T-helper 1 cell treated with Interleukin-12 subunit alpha and Interleukin-12 subunit beta and Interleukin-4 antibody, amounts not matched to agents 30 μg/mL and 1 μg/mL, for 36 hours (primary cell): ENCODE data around the gene THSD7B.
"Not testable (repeated sequence)": the region's sequence is repeated elsewhere in the genome, so short reads cannot be mapped to it uniquely, and the experiment has no call there.

ENCODE experiments used
- H3K27ac Mint-ChIP-seq: one replicate; pipeline ENCODE4 v1.8.0; 2021; ENCODE audit warnings: mild to moderate bottlenecking, mixed read lengths
- H3K27me3 Mint-ChIP-seq: one replicate; pipeline ENCODE4 v1.8.0; 2021; ENCODE audit warnings: low read depth, mixed read lengths
- H3K36me3 Mint-ChIP-seq: one replicate; pipeline ENCODE4 v1.8.0; 2021; ENCODE audit warnings: low read depth, mixed read lengths
- H3K4me1 Mint-ChIP-seq: one replicate; pipeline ENCODE4 v1.8.0; 2021; ENCODE audit warnings: low read depth, mixed read lengths
- H3K4me3 Mint-ChIP-seq: one replicate; pipeline ENCODE4 v1.8.0; 2021; ENCODE audit warnings: mild to moderate bottlenecking, moderate library complexity, mixed read lengths
- H3K9me3 Mint-ChIP-seq: one replicate; pipeline ENCODE4 v1.8.0; 2021; ENCODE audit warnings: mixed read lengths

Gene THSD7B, protein sequence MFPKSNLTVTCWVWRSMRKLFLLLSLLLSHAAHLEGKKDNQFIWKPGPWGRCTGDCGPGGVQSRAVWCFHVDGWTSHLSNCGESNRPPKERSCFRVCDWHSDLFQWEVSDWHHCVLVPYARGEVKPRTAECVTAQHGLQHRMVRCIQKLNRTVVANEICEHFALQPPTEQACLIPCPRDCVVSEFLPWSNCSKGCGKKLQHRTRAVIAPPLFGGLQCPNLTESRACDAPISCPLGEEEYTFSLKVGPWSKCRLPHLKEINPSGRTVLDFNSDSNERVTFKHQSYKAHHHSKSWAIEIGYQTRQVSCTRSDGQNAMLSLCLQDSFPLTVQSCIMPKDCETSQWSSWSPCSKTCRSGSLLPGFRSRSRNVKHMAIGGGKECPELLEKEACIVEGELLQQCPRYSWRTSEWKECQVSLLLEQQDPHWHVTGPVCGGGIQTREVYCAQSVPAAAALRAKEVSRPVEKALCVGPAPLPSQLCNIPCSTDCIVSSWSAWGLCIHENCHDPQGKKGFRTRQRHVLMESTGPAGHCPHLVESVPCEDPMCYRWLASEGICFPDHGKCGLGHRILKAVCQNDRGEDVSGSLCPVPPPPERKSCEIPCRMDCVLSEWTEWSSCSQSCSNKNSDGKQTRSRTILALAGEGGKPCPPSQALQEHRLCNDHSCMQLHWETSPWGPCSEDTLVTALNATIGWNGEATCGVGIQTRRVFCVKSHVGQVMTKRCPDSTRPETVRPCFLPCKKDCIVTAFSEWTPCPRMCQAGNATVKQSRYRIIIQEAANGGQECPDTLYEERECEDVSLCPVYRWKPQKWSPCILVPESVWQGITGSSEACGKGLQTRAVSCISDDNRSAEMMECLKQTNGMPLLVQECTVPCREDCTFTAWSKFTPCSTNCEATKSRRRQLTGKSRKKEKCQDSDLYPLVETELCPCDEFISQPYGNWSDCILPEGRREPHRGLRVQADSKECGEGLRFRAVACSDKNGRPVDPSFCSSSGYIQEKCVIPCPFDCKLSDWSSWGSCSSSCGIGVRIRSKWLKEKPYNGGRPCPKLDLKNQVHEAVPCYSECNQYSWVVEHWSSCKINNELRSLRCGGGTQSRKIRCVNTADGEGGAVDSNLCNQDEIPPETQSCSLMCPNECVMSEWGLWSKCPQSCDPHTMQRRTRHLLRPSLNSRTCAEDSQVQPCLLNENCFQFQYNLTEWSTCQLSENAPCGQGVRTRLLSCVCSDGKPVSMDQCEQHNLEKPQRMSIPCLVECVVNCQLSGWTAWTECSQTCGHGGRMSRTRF (N-terminal part only)

DNA sequence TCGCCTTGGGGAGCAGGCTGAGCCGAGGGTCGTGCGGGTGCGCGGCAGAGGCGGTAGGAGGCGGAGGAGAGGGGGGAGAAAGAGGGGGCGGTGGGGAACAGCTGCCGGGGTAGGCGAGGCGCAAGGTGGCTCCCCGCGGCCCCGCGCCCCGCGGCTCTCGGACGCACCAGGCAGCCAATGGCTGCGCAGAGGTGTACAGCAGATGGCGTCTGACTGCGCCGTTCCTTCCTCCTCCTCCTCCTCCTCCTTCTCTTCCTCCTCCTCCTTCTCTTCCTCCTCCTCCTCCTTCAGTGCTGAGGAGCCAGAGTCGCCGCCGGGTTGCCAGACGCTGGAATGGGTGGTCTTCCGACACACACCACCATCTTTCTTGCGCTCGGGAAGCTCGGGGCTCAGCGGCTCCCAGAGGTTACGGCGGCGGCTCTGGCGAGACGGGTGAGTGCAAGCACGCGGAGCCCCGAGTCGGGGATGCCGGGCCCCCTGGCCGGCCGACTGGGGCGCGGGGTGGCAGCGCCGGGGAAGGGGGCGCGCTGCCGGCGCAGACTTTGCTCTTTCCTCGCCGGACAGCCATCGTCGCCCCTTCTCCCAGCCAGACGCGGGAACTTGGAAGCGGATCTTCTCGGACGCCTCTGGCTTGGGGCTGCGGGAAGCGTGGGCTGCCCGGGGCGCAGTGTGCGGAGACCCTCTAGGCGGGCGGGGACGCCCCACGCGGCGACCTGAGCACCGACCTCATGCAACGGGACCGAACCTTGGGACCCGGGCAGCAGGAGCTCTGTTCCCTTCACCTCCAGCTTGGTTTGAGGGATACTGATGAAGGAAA lies at the start of gene THSD7B:
Gene THSD7B (plus strand): TSS at position 290 of the 817 bp plus-strand sequence. CDS start 116,634 bp downstream, outside the sequence.
- H3K4me3 Mint-ChIP-seq, result no peak within 1 kb of the TSS
- no peaks in the 10 kb centered on the region for H3K36me3 Mint-ChIP-seq
- H3K27ac Mint-ChIP-seq, result peak within 1 kb of the TSS; percentile 55
- H3K4me1 Mint-ChIP-seq, result peaks cover 2% of the 10 kb centered on the region
- peaks cover 62% of the 10 kb centered on the region for H3K27me3 Mint-ChIP-seq
- H3K9me3 Mint-ChIP-seq, result no peaks in the 10 kb centered on the region

DNA sequence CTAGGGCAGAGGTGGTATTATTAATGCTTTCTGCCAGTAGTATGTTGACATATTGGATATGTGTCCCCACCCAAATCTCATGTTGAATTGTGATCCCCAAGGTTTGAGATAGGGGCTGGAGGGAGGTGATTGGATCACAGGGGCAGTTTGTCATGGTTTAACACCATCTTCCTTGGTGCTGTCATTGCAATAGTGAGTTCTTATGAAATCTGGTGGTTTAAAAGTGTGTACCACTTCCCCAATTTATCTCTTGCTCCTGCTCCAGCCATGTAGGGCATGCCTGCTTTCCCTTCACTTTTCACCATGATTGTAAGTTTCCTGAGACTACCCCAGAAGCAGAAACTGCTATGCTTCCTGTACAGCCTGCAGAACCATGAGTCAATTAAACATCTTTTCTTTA lies 47.1 kb upstream of the THSD7B start:
- no peaks in the 10 kb centered on the region for H3K9me3 Mint-ChIP-seq
- H3K36me3 Mint-ChIP-seq, result no peaks in the 10 kb centered on the region
- H3K4me3 Mint-ChIP-seq, result no peak overlapping the region
- no peaks in the 10 kb centered on the region for H3K4me1 Mint-ChIP-seq
- no peak overlapping the region for H3K27ac Mint-ChIP-seq
- no peaks in the 10 kb centered on the region for H3K27me3 Mint-ChIP-seq

DNA sequence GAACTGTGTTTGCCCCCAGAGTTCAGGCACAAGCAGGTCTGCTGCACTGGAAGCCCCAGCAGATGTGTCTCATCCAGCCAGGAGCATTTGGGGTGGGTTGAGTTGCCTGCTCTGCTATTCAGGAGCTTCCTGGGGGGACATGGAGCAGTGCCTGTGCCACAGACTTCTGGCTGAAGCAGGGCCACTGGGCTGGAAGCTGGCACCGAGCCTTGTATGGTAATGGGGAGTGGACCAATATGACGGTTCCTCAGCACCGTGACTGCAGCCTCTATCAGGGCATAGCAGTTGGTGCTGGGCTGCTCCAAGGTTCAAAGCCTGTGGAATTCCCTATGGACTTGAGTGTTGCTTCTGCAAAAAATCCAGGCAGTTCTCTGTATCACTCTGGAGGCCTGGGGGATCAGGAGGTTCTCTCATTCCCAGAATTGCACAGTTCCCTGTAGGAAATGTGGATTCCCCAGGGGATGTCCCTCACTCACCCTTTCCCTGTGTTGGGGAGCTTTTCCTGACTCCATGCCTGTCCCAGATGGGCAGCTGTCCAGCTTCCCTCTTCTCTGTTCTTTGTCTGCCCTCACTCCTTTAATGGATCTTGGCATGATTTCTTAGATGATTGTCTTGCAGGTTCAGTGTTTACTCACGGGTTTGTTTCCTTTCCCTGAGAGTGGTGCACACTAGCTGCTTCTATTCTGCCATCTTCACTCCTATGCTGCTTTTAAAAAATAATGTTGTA lies 37.2 kb upstream of the THSD7B start:
- Mint-ChIP-seq H3K27me3 (no peaks in the 10 kb centered on the region), H3K4me1 (no peaks in the 10 kb centered on the region), H3K27ac (no peak overlapping the region), H3K9me3 (no peaks in the 10 kb centered on the region), H3K4me3 (no peak overlapping the region), H3K36me3 (no peaks in the 10 kb centered on the region)

GRCh38 chr2:136736236-136736635 lies 29.1 kb upstream of the THSD7B start:
- Mint-ChIP-seq H3K27ac (no peak overlapping the region), H3K4me1 (no peaks in the 10 kb centered on the region), H3K36me3 (no peaks in the 10 kb centered on the region), H3K4me3 (no peak overlapping the region), H3K27me3 (peaks cover 6% of the 10 kb centered on the region), H3K9me3 (no peaks in the 10 kb centered on the region)

DNA sequence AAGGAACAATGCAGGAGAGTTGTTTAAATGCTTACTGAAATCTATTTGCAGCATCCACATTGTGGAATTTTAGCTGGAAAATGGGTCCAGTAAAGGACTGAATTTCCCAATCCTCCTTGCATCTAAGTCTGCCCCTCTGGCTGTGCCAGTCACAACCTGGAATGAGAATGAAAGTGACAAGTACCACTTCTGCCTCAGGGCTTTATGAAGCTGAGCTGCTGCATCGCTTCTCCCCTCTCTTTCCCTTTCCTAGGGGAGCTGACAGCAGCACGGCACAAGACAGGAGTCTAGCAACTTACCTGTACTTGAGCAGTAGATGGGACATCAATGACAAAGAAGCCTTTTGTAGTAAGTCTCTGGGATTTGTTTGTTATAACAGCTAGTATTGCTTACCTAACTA lies 27.3 kb upstream of the THSD7B start:
- no peaks in the 10 kb centered on the region for H3K9me3 Mint-ChIP-seq
- H3K4me3 Mint-ChIP-seq, result no peak overlapping the region
- H3K4me1 Mint-ChIP-seq, result no peaks in the 10 kb centered on the region
- no peaks in the 10 kb centered on the region for H3K36me3 Mint-ChIP-seq
- H3K27me3 Mint-ChIP-seq, result peaks cover 6% of the 10 kb centered on the region
- no peak overlapping the region for H3K27ac Mint-ChIP-seq

- Mint-ChIP-seq H3K36me3 (no peaks in the 10 kb centered on the region), H3K27me3 (peaks cover 6% of the 10 kb centered on the region), H3K27ac (no peak overlapping the region), H3K4me3 (no peak overlapping the region), H3K4me1 (no peaks in the 10 kb centered on the region), H3K9me3 (no peaks in the 10 kb centered on the region)
Observed at GRCh38 chr2:136741471-136741870, 23.9 kb upstream of the THSD7B start.

- no peak overlapping the region for H3K4me3 Mint-ChIP-seq
- H3K9me3 Mint-ChIP-seq, result no peaks in the 10 kb centered on the region
- H3K27me3 Mint-ChIP-seq, result no peaks in the 10 kb centered on the region
- no peaks in the 10 kb centered on the region for H3K4me1 Mint-ChIP-seq
- H3K36me3 Mint-ChIP-seq, result no peaks in the 10 kb centered on the region
- no peak overlapping the region for H3K27ac Mint-ChIP-seq
Observed at GRCh38 chr2:136750065-136750464, 15.3 kb upstream of the THSD7B start.

DNA sequence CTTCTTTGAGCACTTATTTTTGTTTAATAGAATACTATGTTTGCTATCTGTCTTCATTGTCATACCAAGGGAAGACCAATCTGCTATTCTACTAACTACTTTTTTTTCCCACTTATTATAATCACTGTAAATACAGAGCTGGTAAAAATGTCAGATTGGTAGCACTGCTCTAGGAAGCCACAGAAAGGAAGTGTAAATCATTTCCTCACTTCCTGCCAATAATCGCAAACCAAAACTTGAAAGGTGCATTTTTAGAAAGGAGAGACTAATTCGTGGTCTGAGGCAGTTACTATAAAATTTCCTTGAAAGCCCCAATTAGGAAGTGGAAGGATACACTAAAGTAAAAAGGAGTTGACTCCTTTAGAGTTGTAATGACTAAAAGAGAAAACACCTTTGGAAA lies 13.9 kb upstream of the THSD7B start:
- H3K27me3 Mint-ChIP-seq, result no peaks in the 10 kb centered on the region

GRCh38 chr2:136758504-136758903 lies 6.8 kb upstream of the THSD7B start:
- H3K27me3 Mint-ChIP-seq, result peaks cover 18% of the 10 kb centered on the region
- not testable (repeated sequence) for H3K27ac Mint-ChIP-seq, H3K36me3 Mint-ChIP-seq, H3K4me1 Mint-ChIP-seq, H3K9me3 Mint-ChIP-seq, H3K4me3 Mint-ChIP-seq

More for the DNA sequence above, 13.9 kb upstream of the THSD7B start:
- Mint-ChIP-seq H3K4me3 (no peak overlapping the region), H3K36me3 (no peaks in the 10 kb centered on the region), H3K4me1 (no peaks in the 10 kb centered on the region), H3K9me3 (no peaks in the 10 kb centered on the region), H3K27ac (no peak overlapping the region)

DNA sequence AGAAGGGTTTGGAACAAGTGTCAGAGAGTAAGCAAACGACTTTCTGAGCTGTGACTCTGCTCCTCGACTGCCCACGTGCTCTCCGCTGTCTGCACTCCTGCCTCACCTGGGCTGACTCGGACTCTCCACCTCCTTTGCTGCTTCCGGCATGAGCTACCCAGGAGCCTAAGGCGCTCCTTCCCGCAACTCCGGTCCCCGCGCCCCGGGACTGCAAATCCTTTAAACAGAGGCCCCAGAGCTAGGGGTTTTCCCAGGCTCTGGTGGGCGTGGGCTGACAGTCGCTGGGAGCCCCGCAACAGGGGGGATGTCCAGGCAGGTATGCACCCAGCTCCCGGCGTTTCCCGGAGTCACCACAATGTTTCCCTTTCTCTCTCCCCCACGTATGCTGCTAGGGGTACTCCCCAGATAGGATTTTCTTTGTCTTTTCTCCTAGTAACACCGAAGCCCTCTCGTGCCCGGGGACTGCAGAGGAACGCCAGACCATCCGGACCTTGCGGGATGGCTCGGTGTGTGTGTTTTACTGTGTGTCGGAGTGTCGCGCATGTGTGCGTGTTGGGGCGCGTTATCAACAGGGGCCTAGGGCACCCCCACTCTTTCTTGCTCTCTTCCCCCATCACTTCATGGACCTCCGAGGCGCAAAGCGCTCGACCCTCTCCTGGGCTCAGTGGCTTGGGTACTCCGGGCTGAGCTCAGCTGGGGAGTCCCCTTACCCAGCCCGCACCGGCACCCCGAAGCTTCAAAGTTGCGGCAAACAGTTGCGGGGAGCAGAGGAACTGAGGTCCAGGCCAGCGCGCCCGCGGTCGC lies 691 bp upstream of the THSD7B start:
- no peak overlapping the region for H3K4me3 Mint-ChIP-seq
- no peaks in the 10 kb centered on the region for H3K9me3 Mint-ChIP-seq
- no peaks in the 10 kb centered on the region for H3K36me3 Mint-ChIP-seq
- H3K27me3 Mint-ChIP-seq, result peaks cover 62% of the 10 kb centered on the region
- H3K27ac Mint-ChIP-seq, result peak overlapping the region; percentile 36
- H3K4me1 Mint-ChIP-seq, result peaks cover 2% of the 10 kb centered on the region

DNA sequence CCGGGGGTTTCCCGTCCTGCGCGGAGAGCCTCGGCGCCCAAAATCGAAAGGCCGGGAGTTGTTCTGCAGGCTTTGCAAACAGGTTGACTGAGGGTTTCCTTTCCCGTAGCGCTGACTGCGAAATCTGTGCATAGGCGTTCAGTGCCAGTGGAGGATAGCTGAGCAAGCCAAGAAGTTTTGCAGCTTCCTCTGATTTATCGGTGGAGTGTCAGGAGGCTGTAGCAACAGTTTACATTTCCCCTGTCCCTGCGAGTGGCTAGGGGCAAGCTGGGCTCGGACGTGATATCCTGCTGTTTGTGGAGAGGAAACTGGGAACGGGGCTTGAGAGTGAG lies 694 bp downstream of the THSD7B start:
- H3K9me3 Mint-ChIP-seq, result no peaks in the 10 kb centered on the region
- peaks cover 62% of the 10 kb centered on the region for H3K27me3 Mint-ChIP-seq
- H3K27ac Mint-ChIP-seq, result no peak overlapping the region
- H3K36me3 Mint-ChIP-seq, result no peaks in the 10 kb centered on the region
- H3K4me3 Mint-ChIP-seq, result no peak overlapping the region
- peaks cover 2% of the 10 kb centered on the region for H3K4me1 Mint-ChIP-seq

DNA sequence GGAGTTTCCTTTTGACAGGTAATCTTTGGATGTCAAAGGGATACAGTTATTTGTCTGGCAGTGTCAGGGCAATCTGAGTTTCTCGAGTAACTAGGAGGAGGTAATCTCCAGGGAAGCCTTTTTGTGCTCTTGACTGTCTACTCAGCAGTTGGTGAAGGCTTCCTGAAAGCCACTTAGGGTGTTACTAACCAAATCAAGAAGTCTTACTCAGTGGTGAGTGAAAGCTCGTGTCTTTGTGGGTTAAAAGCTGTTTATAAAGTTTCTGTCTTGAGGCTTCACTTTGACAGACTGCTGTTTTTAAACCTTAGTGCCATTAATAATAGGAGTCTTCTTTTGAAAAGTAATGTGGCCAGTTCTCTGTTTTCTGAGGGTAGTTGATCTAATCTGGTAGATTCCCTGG lies 1.7 kb downstream of the THSD7B start:
- Mint-ChIP-seq H3K36me3 (no peaks in the 10 kb centered on the region), H3K9me3 (no peaks in the 10 kb centered on the region), H3K27ac (no peak overlapping the region), H3K4me1 (peaks cover 2% of the 10 kb centered on the region), H3K27me3 (peaks cover 59% of the 10 kb centered on the region), H3K4me3 (no peak overlapping the region)

GRCh38 chr2:136769871-136770270 lies 4.5 kb downstream of the THSD7B start:
- Mint-ChIP-seq H3K9me3 (no peaks in the 10 kb centered on the region), H3K4me3 (no peak overlapping the region), H3K36me3 (no peaks in the 10 kb centered on the region), H3K27me3 (peaks cover 30% of the 10 kb centered on the region), H3K27ac (no peak overlapping the region), H3K4me1 (no peaks in the 10 kb centered on the region)
